NOMO-1 (cell line): ENCODE measurements around the gene UBE2G2.

Source experiments
- DNase-seq, 2 experiments: peaks; one replicate each; lab custom pipeline; 2025; ENCODE audit not compliant: unreplicated experiment in 2 of 2; lab: John Stamatoyannopoulos, UW

Gene UBE2G2

DNA sequence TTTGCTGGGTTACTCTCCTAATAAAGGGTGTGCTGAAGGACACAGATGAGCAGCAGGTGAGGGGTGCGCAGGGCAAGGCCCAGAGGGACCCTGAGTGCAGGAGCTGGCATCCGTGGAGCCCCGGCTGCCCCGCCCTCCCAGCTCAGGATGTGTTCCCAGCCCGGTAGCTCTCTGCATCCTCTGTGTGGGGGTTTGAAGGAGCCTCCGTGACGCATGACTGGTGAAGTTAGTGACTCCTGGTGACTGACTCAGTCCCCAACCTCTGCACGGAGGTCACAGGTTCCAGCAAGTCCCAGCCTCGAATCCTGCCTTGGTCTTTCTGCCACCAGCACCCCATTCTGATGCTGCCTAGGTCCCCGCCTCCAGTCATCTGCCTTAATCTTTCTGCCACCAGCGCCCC, 68.7 kb downstream of the UBE2G2 start:
- no peak for DNase-seq

DNA sequence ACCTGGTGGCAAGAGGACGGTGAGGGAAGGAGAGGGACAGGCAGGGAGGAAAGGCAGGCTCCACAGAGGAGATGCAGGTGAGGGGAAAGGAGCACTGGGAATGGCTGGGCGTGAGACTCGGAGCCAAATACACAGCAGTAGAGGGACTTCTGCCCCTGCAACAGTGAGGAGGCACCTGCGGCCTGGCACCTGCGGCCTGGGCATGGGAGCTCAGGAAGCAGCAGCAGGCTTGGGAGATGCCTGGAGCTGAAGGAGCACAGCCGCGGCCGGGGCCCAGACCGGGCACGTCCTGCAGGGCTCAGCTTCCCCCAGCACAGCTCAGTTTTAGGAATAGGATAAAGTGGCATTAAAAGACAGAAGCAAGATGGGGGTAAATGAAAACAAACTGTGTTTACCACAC, 69.4 kb downstream of the UBE2G2 start:
- DNase-seq, result no peak

DNA sequence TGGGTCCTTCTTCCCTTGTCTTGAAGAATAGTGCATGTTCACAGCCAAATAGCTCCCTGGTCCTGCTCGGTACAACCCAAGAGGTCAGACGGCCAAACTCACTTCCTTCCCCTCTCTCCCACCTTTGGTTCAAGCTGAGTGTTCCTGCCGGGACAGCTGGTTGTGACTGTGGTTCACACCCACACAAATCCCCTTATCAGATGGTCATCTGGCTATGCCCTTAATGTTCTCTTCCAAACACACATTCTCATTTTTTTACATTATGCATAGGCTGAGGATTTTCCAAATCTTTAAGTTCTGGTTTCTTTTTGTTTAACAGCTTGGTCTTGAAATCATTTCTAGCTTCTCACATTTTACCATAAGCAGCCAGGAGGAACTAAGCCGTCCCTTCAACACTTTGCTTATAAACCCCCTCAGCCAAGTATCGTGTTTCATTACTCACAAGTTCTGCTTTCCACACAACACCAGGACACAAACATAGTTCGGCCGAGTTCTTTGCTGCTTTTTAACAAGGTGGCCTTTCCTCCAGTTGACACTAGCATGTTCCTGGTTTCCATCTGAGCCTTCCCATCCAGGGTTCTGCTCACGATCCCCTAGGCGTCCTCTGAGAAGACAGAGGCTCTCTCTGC, 70.6 kb downstream of the UBE2G2 start:
- peak in 1 of 2 experiments; percentile 41 for DNase-seq

DNA sequence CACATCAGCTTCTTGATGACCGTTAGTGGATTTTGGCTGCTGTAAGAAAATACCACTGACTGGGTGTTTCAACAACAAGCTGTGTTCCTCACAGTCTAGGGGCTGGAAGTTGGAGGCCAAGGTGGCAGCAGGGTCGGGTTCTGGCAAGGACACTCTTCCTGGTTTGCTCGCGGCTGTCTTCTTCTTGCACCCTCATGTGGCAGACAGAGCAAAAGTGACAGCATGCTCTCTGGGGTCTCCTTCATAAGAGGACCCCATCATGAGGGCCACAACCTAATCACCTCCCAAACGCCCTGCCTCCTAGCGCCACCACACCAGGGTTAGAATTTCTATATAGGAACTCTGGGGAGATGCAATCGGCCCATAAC, 71.6 kb downstream of the UBE2G2 start:
- DNase-seq, result no peak

DNA sequence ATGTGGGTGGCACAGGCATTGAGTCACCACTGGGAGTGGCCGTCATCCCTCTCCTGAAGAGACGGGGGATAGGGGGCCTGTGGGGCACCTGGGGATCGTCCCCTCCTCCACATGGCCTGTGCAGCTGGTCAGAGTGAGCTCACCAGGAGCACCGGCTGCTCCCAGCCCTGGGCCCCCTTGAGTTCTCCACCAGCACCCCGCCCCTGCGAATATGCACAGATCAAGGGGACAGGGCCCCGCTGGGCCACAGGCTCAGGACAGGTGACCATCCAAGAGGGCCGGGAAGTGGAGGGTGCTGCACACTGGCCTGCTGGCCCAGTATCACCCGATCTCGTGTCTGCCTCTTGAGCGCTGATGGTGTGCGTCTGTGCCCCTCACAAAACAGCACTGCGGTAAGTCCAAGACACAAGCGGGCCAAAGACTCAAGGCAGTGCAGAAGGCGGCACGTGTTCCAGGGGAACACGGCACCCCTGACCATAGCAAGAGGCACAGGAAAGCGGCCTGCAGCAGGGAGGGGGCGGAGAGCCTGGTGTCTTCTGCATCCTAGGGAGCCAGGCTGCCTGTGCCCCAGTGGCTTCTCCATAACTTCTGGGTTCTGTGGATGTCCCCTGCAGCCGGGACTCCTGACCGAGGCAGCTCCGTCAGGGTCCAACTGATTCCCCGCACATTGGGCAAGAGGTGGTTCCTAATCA, 72.1 kb downstream of the UBE2G2 start:
- no peak for DNase-seq

DNA sequence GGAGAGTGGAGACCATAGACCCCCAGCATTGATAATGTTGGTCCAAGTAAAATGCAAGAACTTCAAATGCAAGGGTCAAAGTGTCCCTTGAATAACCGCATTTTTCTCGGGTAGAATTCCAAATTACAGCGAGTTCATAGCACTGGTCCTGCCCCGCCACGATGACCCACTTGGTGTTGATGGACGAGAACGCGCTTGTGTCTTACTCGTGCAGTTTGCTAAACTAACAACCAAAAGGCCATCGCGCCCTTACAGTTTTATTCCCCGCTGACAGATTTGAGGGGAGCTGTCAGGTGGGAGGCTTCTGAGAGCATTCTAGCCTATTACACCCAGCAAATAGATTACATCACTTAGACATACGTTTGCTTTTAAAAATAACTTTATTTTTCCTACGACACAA, 72.9 kb downstream of the UBE2G2 start:
- no peak for DNase-seq

DNA sequence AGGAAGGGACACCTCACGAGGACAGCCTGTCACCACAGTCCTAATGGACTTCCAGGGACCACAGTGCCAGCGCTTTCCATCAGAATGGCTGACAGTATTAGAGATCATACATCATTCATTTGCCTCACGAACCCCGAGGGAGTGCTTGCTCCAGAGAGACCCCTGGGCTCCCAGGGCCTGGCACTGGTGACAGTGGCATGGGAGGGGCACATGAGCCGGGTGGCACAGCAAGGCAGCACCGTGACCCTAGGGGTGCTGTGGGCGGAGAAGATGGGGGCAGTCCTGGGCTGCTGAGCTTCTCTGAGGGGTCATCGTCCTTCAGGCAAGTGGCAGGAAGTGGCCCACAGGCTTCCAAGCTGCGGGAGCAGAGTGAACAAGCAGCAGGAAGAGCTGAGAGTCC, 73.9 kb downstream of the UBE2G2 start:
- DNase-seq, result no peak

DNA sequence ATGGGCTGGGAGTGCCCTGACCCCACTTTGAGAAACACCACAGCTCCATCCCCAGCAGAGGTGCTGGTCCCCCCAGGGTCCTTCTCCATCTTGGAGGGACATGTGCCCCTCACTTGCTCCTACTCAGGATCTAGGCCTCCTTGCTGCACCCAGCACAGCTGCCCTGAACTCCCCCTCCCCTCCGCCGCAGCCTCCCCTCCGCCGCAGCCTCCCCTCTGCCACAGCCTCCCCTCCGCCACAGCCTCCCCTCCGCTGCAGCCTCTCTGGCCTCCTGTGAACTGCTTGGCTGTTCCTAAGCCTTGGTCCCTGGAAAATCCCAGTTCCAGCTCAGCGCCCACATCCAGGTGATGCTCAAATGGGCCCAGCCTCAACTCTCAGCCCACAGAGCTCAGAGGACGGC, 74.3 kb downstream of the UBE2G2 start:
- DNase-seq, result no peak

DNA sequence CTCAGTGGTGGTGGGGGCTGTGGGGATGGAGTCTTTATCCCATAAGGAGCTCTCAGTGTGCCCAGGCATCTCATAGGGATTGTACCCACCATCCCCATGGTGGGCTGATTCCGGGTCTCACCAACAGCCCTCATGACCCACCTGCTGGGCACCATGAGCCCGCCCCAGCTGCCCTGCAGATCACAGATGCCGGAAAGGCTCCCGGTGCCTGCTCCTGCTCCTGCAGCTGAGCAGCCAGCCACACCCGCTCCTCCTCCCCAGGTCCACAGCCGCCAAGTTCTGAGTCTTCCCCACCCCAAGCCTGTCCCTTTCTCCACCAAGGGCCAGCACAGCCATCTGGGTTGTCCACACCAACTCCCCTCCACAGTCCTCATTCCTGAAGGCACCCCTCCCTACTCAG, 74.8 kb downstream of the UBE2G2 start:
- no peak for DNase-seq

DNA sequence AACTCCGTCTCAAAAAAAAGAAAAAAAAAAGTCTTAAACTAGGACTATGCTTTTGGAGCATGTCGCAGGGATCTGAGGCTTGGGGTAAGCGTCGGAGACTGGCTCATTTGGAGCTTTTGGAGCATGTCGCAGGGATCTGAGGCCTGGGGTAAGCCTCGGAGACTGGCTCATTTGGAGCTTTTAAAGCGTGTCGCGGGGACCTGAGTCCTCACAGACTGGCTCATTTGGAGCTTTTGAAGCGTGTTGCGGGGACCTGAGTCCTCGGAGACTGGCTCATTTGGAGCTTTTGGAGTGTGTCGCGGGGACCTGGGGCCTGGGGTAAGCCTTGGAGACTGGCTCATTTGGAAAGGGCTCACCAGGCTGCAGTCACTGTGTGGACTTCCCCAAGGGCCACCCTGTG, 76.7 kb downstream of the UBE2G2 start:
- DNase-seq, result no peak

DNA sequence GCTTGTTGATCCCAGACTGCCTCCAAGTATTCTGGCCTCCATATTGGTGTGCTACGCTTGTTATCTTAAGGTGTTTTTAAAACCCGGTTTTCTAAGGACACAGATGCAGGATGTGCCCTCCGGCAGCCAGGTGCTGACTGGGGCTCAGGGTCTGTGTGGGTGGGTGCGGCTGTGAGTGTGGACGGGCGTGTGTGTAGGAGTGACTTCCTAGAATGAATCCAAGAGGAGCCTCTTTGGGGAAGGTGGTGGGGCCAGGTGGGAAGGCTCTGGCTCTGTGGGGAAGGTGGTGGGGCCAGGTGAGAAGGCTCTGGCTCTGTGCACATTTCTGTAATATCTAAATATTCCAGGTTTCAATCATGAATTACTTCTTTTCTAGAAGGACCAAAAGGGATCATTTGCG, 77.4 kb downstream of the UBE2G2 start:
- DNase-seq, result no peak

DNA sequence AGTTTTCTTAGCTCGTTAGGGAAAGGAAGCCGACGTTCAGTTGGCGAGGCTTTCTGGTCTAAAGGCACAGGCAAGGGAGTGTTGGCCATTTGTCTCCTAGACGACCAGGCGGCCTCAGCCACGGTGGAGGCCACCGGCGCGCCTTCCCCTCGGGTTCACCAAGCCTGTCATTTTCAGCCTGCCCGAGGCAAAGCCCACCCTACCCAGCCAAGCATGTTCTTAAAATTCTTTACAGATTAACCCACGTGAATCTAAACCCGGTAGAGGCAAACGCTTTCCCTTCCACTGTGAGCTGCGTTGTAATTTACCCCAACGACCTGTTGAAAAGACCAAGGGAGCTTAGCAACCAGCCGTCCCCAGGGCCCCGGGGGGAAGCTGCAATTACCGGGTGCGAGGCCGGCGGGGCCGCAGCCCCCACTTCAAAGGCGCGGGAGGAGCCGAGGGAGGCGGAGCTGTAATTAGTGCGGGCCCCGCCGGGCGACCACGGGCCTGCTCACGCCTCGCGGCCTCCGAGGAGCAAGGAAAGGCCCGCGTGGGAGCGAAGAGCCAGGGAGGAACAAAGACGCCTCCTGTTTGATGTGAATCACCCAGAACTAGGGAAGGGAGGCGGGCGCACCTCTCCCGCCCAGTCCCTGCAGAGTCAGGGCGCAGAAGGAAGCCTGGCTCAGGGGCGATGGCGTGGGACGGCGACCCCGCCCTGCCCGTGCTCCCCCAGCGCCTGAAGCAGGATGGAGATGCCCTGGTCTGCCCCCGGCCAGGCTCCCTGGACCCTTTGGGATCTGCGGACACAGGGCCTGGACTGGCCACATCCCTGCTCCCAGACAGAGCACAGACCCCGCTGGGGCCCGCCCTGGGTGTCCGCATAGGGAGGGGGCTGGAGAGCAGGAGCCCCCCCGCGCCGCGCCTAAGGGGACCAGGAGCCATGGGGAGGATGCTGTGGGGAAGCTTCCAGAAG, 78.2 kb downstream of the UBE2G2 start:
- no peak for DNase-seq

DNA sequence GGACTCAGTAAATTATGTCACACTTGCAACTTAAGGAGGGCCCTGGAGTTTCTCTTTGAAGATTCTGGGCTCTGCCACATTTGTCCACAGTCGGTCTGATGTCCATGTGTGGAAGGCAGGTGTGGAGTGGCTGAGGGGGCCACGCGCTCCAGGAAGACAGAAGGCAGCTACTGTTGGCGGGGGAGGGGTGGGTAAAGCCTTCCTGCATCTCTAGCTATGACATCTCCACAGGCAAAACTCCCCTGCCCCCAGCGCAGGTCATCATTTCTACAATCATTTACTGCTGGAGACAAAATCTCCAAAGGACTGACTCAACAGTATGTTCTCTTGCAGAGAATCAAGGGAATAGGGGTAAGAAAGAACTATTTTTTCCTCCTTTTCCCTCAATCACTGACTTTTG, 78.9 kb downstream of the UBE2G2 start:
- no peak for DNase-seq

DNA sequence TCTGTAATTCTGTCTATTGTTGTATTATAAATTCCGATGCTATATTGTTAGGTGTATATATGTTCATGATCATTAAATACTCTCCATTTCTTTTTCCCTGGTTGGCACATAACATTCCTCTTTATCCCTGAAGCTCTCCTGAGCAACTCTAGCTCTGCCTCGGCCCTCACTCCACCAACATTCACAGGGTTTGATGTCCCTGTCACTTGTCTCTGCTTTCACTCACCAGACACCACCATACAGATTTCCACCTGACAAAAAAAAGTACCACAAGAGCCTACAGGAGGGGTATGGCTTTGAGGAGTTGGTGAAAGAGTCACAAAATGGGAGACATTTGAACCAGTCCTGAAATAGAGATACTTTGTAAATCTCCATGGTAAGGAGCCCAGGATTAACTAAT, 81.5 kb downstream of the UBE2G2 start:
- no peak for DNase-seq
